LHCN-M2 (cell line): Measurements from ENCODE around the gene PPTC7. TPM values are rescaled to one million over a fixed set of nuclear protein-coding genes. Genes with fewer than 3 reads are reported as not detected.

ENCODE experiments used
- total RNA-seq: library from RNA; depleted of rRNA; stranded (reverse); fragments of >200 nt; gene quantifications from 2 replicates; pipeline ENCODE4 v1.2.3, GENCODE V29; 2014; rRNA removed

PPTC7 gene
- total RNA-seq, 1 experiment from 2014 or later = 9.2 TPM

Other genes starting within 250 kb of the PPTC7 start
- gene ANAPC7, start 179.6 kb downstream of the PPTC7 start, total RNA-seq = 59.3 and 66.3 TPM in 2 replicates
- 348 and 595 TPM in 2 replicates for gene ARPC3, start 133.0 kb downstream of the PPTC7 start, total RNA-seq
- 27.4 and 27.9 TPM in 2 replicates for gene GPN3, start 115.1 kb downstream of the PPTC7 start, total RNA-seq
- 37.1 and 40.6 TPM in 2 replicates for gene FAM216A, start 114.5 kb downstream of the PPTC7 start, total RNA-seq
- gene VPS29, start 81.2 kb downstream of the PPTC7 start, total RNA-seq = 77.5 and 82.8 TPM in 2 replicates
- 1.0 and 1.5 TPM in 2 replicates for gene RAD9B, start 81.0 kb downstream of the PPTC7 start, total RNA-seq
- gene TCTN1, start 30.8 kb upstream of the PPTC7 start, total RNA-seq = 34.3 TPM in 2 replicates
- 4.3 and 4.9 TPM in 2 replicates for gene HVCN1, start 105.8 kb upstream of the PPTC7 start, total RNA-seq
- 147 and 158 TPM in 2 replicates for gene PPP1CC, start 159.6 kb upstream of the PPTC7 start, total RNA-seq